HG03280 (cell line): ENCODE measurements around the gene ST6GALNAC3.

ENCODE experiments used
- ATAC-seq: cut with Tn5 transposase; IDR thresholded peaks from one replicate; pipeline ENCODE4 v1.9.1; 2021; ENCODE audit warnings: mild to moderate bottlenecking, moderate library complexity; ENCODE audit not compliant: unreplicated experiment

The ST6GALNAC3 gene

DNA sequence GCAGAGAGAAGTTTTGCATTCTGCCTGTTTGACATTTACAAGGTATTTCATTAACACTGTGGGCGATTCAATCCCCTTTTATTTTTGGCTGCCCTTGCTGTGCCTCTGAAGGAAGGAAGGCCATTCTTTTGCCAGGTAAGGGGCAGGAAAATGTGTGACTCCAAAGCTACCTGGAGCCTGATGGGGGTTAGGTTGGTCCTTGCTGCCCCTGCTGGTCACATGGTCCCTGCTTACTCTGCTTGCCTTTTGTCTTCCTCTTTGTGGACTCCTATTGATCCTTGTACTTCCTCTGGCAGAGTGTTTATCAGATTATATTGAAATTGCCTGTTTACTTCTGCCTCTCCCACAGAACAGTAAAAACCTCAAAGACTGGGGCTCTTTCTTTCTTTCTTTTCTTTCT lies 65.7 kb downstream of the ST6GALNAC3 start:
- ATAC-seq, result no peak

DNA sequence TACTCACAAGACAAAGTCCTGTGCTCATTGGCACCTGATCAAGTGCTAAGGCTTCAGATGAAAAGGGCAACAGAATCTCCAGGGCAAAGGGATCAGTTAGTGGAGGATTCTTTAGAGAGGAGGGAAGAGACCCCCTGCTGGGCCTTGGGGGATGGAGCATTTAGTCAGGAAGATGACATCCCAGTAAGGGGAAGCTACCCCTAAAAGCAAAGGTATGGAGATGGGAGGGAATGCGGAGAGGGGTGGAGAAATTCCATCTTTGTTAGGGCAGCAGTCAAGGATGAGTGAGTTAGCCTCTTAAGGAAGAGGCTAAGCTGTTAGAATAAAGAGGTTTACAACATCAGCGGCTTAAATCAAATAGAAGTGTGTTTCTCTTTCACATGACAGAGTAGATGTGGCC lies 67.4 kb downstream of the ST6GALNAC3 start:
- ATAC-seq, result no peak

DNA sequence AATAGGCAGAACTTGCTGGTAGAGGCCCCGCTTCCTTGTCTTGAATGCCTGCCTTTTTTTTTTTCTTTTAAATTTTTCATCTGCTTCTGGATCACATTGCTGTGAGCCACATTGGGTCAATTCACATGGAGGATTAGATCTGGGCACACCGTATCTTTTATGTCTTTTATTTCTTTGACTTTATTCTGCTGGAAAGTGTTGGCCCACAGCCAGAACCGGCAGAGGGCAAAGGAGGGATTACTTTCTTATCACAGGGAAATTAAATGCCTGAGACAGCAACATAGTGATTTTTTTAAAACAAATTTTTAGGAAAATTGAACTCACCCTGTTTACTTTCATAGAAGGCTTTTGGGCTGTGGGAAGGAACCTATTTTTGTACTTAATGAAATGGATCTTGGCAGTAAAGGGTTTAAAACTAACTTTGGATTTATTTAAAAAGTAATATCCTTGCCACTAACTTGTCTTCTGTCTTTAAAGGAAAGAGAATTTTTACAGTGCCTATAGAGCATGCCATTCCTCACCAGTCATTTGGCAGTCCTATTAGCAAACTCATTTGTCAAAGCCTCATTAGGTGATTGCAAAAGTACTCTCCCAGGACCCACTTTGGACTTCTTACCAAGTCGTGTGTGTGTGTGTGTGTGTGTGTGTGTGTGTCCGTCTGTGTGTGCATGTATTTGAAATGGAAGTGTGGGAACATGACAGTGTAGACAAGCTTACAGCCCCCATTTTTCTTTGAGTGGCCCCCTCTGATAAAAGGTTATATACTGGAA lies 68.4 kb downstream of the ST6GALNAC3 start:
- no peak for ATAC-seq

DNA sequence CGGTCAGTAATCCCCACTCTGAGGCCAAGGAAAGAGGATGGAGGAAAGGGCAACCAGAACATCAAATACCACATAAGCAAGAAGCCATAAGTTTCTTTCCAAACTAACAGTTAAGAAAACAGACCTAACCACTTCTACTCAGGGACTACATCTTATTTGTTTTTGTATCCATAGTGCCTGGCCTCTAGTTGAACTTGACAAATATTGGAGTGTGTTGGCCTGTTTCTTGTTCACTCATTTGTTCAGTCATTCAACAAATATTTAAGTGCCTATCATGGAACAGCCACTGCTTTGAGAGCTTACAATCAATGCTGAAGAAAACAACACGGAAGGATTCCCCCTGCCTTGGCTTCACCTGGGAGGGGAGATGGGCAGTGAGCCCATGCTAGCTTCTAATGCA lies 69.7 kb downstream of the ST6GALNAC3 start:
- ATAC-seq, result no peak

DNA sequence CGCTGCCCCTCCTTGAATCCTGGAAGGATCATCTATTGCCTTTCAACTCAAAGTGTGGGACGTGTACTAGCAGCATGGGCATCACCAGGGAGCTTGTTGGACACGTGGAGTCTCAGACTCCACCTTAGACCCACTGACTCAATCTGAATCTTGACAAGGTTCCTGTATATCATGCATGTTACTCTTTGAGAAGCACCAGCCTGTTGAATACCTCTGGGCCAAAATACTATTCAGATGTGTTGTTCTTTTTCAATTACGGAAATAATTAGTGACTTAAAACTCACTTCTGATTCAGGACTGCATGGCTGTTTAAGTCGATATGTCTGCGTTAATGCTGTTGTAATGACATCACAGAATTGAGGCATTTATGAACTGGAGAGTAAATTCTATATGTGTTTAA lies 70.8 kb downstream of the ST6GALNAC3 start:
- no peak for ATAC-seq

DNA sequence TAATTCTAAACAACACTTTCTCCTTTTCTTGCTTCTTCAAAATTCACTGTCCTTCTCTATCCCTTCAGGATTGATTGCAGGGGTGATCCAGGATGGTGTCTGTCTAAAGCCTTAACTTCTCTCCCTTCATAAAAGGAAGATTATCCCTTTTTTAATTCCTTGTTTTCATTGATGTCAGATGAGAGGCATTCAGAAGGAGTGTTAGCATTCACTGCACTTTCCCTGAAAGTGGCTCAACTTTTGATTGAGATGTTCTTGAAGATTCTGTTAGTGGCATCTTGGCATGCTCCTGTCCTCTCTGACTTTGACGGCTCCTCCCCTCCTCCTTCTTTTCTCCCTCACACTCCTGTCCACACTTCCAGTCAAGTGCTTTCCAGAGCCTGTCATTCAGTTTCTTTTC lies 71.6 kb downstream of the ST6GALNAC3 start:
- no peak for ATAC-seq

DNA sequence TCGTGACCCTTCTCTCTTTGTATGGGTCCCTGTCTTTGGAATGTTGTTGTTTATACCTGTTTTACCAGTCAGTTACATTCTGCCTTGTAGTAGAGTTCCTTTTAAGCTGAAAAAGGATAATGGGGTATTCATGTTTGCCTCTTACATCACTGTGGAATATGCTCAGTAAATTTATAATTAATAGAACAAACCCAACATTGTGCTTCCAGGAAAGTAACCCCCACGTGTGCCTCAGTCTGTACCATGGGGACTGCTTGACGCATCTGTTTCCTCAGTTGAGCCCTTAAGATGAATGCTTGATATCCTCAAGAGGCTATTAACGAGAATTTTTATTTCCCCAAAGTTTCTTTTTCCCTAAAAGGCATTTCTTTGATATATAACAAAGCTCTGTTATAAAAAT lies 73.4 kb downstream of the ST6GALNAC3 start:
- no peak for ATAC-seq

DNA sequence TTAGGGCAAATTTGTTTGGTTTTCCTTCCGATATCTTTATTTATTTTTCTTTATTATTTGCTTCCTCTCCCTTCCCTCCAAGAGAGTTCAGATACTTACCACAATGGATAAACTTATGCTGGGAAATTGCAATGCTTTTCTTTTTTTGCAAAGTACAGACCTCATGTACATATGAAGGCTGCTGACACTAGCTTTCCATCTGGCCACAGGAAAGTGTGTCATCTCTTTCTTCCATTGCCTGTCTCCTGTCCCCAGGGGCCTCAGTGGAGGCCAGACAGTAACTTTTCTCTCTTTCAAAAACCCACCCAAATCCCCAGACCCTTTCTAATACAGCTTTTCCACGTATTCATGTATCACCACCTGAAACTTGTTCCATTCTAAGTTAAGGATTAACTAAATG lies 73.9 kb downstream of the ST6GALNAC3 start:
- no peak for ATAC-seq

DNA sequence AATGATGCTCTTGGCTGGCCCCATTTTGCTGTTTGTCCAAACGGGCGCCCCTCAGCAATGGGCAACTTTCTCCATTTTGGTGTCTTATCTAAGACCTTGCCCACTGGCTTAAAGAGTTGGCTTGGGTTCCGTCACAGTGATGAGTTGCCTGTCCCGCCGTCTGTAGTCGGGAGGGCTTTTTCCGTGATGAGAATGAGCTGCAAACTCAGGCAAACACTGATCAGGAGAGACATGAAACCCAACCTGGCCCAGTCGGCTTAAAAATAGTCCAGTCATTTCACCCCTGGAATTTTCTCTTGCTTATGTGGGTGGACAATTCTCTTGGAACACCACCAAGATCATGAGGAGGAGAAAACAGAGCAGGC lies 79.3 kb downstream of the ST6GALNAC3 start:
- ATAC-seq, result no peak

DNA sequence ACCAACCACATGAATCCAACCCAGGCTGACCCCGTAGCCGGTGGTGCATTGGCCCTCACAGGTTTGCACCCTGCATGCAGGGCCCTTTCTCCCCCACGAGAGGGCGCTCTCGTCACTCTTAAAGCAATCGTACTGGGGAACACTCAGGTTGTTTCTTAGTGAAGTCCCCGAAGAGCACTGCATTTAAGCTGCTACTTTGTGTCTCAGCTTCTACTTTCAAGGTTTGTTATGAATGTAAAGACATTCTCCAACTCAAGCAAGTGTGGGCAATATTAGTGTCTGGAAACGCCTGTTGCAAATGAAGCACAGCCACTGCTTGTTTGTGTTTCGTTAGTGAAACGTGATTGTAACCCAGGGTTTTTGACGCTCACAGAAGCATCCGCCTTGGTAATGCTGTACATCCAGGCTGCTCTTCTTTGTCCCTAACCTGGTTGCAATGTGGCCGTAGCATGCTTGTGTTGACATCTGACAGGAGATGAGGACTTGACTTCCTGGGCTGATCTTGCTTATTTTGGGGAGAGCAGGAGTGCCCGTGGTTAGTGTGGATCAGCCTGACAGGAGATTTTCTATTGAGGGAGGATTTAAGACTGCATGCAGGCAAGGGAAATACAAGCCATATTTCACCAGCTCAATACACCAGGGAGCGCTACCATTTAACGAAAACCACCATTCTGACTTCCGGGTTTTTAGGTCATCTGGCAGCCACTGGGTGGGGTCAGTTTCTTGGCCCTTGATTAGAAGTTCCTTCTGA lies 79.8 kb downstream of the ST6GALNAC3 start:
- ATAC-seq, result peak; percentile 95

DNA sequence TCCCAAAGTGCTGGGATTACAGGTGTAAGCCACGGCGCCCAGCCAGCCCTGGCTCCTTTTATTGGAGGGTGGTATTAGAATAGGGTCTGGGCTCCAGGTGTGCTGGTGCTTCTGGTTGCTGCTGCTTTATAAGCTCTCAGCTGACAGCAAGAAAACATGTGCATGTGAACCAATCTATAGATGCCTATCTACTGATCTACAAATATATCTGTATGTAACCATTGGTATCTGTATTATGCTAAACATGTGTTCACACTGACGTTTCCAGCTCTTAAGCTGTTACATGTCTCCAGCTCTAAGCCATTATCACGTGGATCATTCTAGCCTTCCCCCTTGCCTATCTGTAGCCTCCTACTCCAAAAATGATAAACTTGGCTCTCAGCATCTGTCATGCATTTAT lies 82.4 kb downstream of the ST6GALNAC3 start:
- ATAC-seq, result no peak

DNA sequence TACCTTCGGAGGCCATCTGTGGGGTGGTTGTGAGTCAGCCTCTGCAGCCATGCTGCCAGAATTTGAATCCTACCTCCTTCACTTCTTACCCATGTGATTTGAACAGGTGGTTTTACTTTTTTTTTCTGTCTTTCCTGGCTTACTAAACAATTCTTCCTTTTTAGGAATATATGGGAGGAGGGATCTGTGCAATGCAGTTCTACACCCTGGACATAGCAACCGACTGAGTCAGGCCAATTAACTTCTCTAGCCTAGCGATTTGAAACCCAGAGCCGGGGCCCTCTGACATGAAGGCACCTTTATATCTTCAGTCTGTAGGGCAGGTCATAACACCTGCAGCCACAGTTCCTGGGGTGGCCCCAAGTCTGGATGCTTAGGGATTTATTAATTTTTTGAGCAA lies 83.6 kb downstream of the ST6GALNAC3 start:
- ATAC-seq, result no peak

DNA sequence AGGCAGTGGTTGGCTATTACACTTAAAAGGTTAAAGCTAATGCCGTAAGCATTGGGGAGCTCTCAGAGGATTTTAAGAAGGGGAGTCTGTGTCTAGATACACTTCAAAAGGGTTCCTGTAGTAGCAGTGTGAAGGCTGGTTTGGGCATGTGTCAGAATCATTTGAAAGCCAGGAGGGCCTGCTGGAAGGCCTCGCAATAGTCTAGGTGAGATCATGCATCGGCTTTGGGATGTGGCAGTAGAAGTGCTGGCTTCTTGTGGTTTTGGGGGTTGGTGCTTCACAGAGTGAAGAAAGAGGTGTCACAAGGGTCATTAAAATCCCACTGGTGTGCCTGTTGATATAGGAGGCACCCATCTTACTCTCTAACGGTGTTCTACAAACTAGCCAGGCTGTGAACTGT lies 85.7 kb downstream of the ST6GALNAC3 start:
- ATAC-seq, result no peak

DNA sequence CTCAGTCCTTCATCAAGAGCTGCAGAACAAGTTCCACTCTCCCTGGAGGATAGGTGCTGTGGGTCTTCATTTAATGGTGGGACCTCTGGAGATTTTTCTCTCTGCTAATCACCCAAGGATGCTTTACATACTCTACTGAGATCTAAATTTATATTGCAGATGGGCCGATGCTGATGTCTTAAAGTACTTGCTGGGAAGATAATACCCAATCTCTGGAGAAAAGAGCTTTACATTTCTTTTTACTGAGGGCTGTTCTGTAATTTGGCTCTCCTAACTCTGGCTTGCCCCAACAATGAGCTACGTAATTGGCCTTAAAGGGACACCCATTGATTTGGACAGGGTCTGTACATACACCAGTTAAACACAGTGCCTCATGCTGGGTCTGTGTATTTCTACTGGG lies 86.9 kb downstream of the ST6GALNAC3 start:
- no peak for ATAC-seq

DNA sequence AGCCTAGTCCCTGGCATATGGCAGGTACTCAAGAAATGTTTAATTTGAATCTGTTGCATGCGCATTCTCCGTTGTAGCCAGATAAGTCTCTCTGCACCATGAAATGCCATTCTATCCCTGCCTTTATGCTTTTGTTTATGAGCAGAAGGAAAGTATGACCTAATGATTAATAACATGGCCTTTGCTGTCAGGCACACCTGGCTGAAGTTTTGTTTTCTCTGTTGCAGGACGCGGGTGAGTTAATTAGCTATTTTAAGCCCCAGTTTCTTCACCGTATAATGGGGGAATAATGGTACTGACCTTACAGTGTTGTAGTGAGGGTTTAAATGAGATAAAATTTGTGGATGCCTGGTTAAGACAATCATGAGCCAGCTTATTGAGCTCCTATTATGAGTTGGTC lies 87.7 kb downstream of the ST6GALNAC3 start:
- no peak for ATAC-seq

DNA sequence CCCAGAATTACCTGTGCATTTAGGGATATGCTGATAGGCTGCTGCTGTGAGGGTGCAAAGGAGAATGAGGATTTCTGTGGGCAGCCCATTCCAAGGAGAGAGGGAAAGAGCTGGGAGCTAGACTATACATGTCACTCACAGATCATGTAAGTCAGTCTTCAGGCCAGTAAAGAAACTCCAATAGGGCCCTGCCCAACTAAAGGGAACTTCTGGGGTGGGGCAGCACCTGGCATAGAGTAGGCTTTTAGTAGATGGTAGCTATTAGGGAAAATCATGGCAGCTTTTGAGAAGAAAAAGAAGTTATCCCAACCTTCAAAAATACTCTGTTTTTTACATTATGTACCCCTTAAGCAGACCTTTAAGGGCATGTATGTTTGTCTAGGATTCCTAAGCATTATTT lies 89.6 kb downstream of the ST6GALNAC3 start:
- ATAC-seq, result no peak

DNA sequence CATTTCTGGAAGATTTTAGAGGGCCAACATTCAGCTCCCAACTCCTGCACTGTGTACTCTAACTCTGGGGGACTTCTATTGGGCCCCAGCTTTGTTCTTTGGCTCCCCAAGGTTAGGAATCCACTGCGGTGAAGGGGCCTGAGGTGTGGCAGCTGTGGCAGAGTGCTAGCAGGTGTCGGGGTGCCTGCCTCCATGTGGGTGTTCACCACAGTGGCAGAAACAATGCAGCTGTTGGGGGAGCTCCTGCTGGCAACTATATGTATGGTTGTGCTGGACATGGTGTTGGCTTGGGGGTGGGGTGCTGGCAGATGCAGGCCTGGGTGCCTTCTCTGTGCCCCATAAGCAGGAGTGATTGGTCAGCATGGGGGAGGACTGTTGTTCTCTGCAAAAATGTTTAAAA lies 95.5 kb downstream of the ST6GALNAC3 start:
- ATAC-seq, result no peak

DNA sequence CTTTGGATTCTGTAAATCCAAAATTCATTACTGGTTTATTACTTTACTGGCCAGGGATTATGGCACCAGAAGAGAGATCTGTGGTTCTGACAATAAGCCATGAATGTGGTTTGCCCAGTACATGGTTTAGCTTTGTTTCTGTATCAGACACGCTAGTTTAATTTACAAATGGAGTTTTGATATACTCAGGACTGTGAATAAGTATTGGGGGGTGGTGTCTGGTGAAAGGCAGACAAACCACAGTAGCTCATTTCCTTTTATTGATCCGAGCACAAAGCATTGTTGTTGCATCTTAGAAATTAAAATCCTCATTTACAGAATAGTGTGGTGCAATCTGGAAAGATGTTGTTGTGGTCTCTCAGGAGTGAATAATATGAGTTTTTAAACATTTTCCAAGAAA lies 96.0 kb downstream of the ST6GALNAC3 start:
- no peak for ATAC-seq

DNA sequence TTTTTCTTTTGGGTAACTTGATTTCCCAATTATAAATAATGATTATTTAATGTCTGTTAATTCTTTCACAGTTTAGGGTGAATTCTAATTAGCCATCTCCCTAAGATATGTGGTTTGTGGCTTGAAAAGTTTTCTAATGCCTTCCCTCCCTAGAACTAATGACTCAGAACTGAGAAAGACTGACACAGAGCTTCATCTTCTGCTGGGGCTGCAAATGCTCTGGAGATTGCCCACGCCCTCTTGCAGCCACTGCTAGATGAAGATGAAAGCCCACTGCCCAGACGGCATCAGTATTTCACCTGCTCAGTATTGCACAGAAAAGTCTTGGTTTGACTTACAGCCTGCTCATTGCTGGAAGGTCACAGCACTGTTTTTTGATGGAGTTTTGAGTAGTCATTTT lies 101.5 kb downstream of the ST6GALNAC3 start:
- no peak for ATAC-seq

DNA sequence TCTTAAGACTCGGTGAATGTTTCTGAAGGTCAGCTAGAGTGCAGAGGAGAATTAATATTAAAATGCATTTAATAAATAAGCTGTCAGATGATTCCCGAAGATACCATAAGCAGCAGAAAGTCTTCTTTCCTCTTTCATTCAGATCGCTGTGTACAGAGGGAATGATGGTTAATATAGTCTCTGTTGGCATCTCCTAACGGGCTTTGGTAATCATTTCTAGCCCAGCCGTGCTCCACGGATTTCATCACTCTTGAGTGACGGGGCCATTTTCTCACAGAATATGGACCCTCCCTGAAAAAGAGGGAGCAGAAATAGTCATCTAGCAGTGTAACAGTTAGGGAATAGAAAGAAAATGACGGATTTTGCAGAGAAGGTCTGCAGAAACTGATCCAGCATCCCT lies 103.1 kb downstream of the ST6GALNAC3 start:
- ATAC-seq, result no peak

DNA sequence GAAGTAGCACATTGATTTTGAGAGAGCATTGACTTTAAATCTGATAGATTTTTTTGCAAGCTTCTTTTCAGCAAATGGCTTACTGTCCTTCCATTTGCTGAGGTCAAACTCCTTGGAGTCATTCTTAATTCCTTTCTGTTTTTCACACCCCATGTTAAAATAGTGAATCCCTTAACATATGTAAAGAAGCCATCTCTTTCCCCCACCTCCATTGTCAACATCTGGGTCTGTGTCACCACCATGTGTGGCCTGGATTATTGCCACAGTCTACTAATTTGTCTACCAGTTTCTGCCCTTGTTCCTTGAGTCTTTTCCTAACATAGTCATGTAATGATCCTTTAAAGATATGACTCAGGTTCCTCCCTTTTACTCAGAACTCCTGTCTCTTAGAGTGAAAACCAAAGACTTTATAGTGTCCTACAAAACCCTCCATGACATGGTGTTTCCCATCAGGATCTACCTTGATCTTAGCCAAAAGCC lies 104.7 kb downstream of the ST6GALNAC3 start:
- no peak for ATAC-seq

DNA sequence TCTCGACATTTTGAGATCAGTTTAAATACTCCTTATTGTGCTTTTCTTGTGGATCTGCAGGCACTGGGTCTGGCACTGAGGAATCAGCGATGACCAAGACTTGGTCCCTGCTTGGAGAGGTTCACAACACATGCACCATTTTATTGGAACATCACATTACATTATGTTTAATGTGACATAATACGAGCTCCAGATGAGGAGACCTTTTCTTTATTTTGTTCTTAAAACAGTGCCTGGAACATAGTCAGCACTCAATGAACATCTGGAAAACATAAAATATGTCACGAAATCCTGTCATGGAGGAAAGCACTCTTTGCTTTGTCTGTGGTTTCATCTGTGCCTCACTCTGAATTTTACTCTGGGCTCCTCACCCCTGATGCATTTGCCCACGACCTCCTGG lies 110.7 kb downstream of the ST6GALNAC3 start:
- ATAC-seq, result no peak
